Brain microvascular endothelial cell (primary cell): ENCODE measurements around the gene HS3ST3A1.
A peak's percentile ranks its signal among the peaks of the same experiment; 100 is the strongest.

ENCODE experiments used
- DNase-seq: peaks from one replicate; pipeline ENCODE4 v3.0.0-alpha.2; 2020
- H3K27ac ChIP-seq: fragments of 250-450 bp; sonication (Bioruptor Pico); 2 replicates; pipeline ENCODE4 v1.5.1; 2020; ENCODE audit warnings: mild to moderate bottlenecking, moderate library complexity
- H3K27me3 ChIP-seq: fragments of 250-450 bp; sonication (Bioruptor Pico); replicated peaks from 2 replicates; pipeline ENCODE4 v1.5.1; 2020; ENCODE audit warnings: mild to moderate bottlenecking
- H3K36me3 ChIP-seq: fragments of 250-450 bp; sonication (Bioruptor Pico); replicated peaks from 2 replicates; pipeline ENCODE4 v1.5.1; 2020; ENCODE audit warnings: mild to moderate bottlenecking
- H3K4me3 ChIP-seq: 2 replicates; pipeline ENCODE4 v1.5.1; 2011; ENCODE audit warnings: low read depth, mild to moderate bottlenecking, control low read depth, low read length, moderate library complexity
- in situ Hi-C: cut with HindIII; loops from 2 replicates; pipeline ENCODE4 v1.10.0; 2017; ENCODE audit warnings: low sequenced_read_pairs, low pct_ligation_motif_present
- TF ChIP-seq, protein P1 (sequence below): IDR thresholded peaks from 2 replicates; pipeline ENCODE4 v1.5.1; 2011; ENCODE audit warnings: low read depth, mild to moderate bottlenecking, moderate library complexity, low read length, control low read depth, inconsistent platforms; ENCODE audit errors: missing control alignments

HS3ST3A1 gene

GRCh38 chr17:13490427-13490826 is 111.3 kb downstream of the HS3ST3A1 start:
- TF ChIP-seq, protein P1, sequence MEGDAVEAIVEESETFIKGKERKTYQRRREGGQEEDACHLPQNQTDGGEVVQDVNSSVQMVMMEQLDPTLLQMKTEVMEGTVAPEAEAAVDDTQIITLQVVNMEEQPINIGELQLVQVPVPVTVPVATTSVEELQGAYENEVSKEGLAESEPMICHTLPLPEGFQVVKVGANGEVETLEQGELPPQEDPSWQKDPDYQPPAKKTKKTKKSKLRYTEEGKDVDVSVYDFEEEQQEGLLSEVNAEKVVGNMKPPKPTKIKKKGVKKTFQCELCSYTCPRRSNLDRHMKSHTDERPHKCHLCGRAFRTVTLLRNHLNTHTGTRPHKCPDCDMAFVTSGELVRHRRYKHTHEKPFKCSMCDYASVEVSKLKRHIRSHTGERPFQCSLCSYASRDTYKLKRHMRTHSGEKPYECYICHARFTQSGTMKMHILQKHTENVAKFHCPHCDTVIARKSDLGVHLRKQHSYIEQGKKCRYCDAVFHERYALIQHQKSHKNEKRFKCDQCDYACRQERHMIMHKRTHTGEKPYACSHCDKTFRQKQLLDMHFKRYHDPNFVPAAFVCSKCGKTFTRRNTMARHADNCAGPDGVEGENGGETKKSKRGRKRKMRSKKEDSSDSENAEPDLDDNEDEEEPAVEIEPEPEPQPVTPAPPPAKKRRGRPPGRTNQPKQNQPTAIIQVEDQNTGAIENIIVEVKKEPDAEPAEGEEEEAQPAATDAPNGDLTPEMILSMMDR = peak; percentile 24
- no peak overlapping the region for H3K4me3 ChIP-seq
- H3K36me3 ChIP-seq = no peaks in the 10 kb centered on the region
- DNase-seq = no peak
- in situ Hi-C loops = no loop called here
- H3K27me3 ChIP-seq = no peaks in the 10 kb centered on the region
- H3K27ac ChIP-seq = no peak overlapping the region

DNA sequence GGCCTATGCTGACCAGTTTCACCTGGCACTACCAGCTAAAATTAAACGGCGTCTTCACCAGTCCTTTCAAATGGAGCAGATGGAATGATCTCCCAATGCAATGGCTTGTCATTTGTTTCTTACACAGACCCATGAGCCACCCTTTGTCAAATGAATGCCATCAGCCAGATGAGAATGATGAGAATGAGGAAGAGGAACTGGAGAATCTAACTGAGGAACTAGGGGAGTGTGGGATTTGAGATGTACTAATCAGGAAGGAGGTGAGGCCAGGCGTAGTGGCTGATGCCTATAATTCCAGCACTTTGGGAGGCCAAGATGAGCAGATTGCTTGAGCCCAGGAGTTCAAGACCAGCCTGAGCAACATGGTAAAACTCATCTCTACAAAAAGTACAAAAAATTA is 116.4 kb downstream of the HS3ST3A1 start:
- H3K4me3 ChIP-seq = no peak overlapping the region
- TF ChIP-seq, protein P1 = no peak
- H3K27ac ChIP-seq = no peak overlapping the region
- no peaks in the 10 kb centered on the region for H3K27me3 ChIP-seq
- in situ Hi-C loops = no loop called here
- DNase-seq = no peak
- H3K36me3 ChIP-seq = no peaks in the 10 kb centered on the region

- TF ChIP-seq, protein P1 = no peak
- H3K27me3 ChIP-seq = no peaks in the 10 kb centered on the region
- no peak overlapping the region for H3K27ac ChIP-seq
- H3K4me3 ChIP-seq = no peak overlapping the region
- DNase-seq = peak; percentile 43
- in situ Hi-C loops = no loop called here
- no peaks in the 10 kb centered on the region for H3K36me3 ChIP-seq
Measured at GRCh38 chr17:13484020-13484419, 117.7 kb downstream of the HS3ST3A1 start.

- Histone ChIP-seq H3K36me3 (no peaks in the 10 kb centered on the region), H3K4me3 (no peak overlapping the region), H3K27ac (no peak overlapping the region), H3K27me3 (no peaks in the 10 kb centered on the region)
- TF ChIP-seq, protein P1 = no peak
- in situ Hi-C loops = no loop called here
- DNase-seq = no peak
Measured at GRCh38 chr17:13480877-13481276, 120.9 kb downstream of the HS3ST3A1 start.

DNA sequence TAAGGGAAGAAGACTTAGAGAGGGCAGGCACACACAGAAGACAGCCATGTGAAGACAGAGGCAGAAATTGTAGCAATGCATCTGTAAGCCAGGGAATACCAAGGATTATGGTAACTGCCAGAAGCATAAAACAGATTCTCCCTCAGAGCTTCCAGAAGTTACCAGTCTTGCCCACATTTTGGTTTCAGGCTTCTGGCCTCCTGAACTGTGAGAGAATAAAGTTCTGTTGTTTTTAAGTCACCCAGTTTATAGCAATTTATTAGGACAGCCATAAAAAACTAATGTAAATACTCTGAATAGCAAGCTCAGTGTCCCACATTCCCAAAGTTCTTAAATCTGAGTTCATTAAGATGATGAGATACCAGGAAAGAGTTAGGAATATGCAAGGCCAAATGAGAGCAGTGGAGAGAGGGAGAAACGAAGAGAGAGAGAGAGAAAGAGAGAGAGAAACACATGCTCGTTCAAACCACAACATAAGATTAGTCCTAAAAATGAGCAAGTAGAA is 123.4 kb downstream of the HS3ST3A1 start:
- TF ChIP-seq, protein P1 = no peak
- no peak for DNase-seq
- Histone ChIP-seq H3K36me3 (no peaks in the 10 kb centered on the region), H3K4me3 (no peak overlapping the region), H3K27me3 (no peaks in the 10 kb centered on the region), H3K27ac (no peak overlapping the region)
- in situ Hi-C loops = no loop called here

DNA sequence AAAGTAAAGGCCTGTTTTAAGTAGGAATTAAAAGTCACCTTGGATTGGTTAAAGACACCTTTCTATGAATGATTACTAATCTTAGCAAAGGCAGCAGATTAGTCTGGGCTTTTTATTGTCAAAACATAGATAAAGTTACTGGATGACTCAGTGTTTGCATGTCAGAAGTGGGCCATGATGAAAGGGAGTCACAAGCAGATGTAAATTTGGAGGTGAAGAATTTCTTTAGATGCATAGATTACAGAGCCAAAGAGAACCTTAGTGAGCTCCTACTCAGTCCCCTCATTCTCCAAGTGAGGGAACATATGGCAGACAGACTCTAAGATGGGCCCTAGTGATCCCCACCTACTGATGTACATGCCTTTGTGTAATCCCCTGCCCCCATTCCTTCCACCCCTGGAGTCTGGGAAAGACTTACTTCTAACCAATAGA is 124.5 kb downstream of the HS3ST3A1 start:
- in situ Hi-C loops = no loop called here
- H3K36me3 ChIP-seq = no peaks in the 10 kb centered on the region
- TF ChIP-seq, protein P1 = no peak
- no peak overlapping the region for H3K4me3 ChIP-seq
- H3K27ac ChIP-seq = peak overlapping the region; percentile 54
- H3K27me3 ChIP-seq = no peaks in the 10 kb centered on the region
- peak; percentile 51 for DNase-seq
